DOHH2 (cell line): ENCODE measurements around the gene SMAD2.

ENCODE experiments used
- EZH2phosphoT487 ChIP-seq: fragments of 200-600 bp; sonication (generic); IDR thresholded peaks from 2 replicates; pipeline ENCODE4 v1.6.1; 2017; ENCODE audit warnings: borderline replicate concordance, mild to moderate bottlenecking, antibody characterized with exemption, low read length, moderate library complexity, mixed read lengths
- TF ChIP-seq, protein P1 (sequence below): fragments of 200-600 bp; sonication (generic); IDR thresholded peaks from one replicate; pipeline ENCODE4 v1.5.1; 2014; ENCODE audit warnings: antibody characterized with exemption, mild to moderate bottlenecking, low read depth, low read length; ENCODE audit not compliant: poor library complexity, severe bottlenecking

DNA sequence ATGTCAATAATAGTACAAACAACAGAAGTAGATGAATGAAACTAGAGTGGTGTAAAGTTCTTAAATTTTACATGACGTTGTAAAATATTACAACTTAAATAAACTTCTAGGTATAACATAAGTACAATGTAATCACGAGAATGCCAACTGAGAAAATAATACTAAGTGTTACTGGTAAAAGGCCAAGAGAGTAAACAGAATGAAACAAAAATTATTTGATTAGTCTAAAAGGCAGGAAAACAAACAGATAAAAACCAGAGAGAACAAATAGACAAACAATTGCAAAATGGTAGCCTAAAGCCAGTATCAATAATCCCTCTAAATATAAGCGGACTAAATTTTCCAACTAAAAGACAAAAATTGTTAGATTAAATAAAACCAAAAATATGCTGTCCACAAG, 71.9 kb downstream of the SMAD2 start:
- TF ChIP-seq, protein P1, sequence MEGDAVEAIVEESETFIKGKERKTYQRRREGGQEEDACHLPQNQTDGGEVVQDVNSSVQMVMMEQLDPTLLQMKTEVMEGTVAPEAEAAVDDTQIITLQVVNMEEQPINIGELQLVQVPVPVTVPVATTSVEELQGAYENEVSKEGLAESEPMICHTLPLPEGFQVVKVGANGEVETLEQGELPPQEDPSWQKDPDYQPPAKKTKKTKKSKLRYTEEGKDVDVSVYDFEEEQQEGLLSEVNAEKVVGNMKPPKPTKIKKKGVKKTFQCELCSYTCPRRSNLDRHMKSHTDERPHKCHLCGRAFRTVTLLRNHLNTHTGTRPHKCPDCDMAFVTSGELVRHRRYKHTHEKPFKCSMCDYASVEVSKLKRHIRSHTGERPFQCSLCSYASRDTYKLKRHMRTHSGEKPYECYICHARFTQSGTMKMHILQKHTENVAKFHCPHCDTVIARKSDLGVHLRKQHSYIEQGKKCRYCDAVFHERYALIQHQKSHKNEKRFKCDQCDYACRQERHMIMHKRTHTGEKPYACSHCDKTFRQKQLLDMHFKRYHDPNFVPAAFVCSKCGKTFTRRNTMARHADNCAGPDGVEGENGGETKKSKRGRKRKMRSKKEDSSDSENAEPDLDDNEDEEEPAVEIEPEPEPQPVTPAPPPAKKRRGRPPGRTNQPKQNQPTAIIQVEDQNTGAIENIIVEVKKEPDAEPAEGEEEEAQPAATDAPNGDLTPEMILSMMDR: no peak
- no peak for TF ChIP-seq EZH2phosphoT487
